ENCODE measurements around the gene INPP5A.
A peak's percentile ranks its signal among the peaks of the same experiment; 100 is the strongest.

Gene INPP5A

GRCh38 chr10:132681858-132682755 lies 144.5 kb downstream of the INPP5A start:
- DNase-seq = no peak

- DNase-seq = peak; percentile 49
These were observed 146.7 kb downstream of the INPP5A start for GRCh38 chr10:132684164-132684891.

- peak; percentile 19 for DNase-seq
These were observed 147.7 kb downstream of the INPP5A start for GRCh38 chr10:132685101-132685891.

GRCh38 chr10:132685921-132686680 lies 148.5 kb downstream of the INPP5A start:
- no peak for DNase-seq

- no peak for DNase-seq
These were observed 149.8 kb downstream of the INPP5A start for GRCh38 chr10:132687181-132687892.

- no peak for DNase-seq
These were observed 150.4 kb downstream of the INPP5A start for GRCh38 chr10:132687893-132688579.

- no peak for DNase-seq
These were observed 151.2 kb downstream of the INPP5A start for GRCh38 chr10:132688580-132689420.

GRCh38 chr10:132689721-132690360 lies 152.3 kb downstream of the INPP5A start:
- no peak for DNase-seq

GRCh38 chr10:132690401-132690800 lies 152.8 kb downstream of the INPP5A start:
- DNase-seq = no peak

- no peak for DNase-seq
These were observed 153.4 kb downstream of the INPP5A start for GRCh38 chr10:132690821-132691610.

GRCh38 chr10:132691711-132692153 lies 154.1 kb downstream of the INPP5A start:
- no peak for DNase-seq

- no peak for DNase-seq
These were observed 154.7 kb downstream of the INPP5A start for GRCh38 chr10:132692311-132692710.

GRCh38 chr10:132693676-132694075 lies 156.1 kb downstream of the INPP5A start:
- DNase-seq = no peak

GRCh38 chr10:132696204-132696603 lies 158.6 kb downstream of the INPP5A start:
- no peak for DNase-seq

GRCh38 chr10:132696728-132697577 lies 159.4 kb downstream of the INPP5A start:
- no peak for DNase-seq

- DNase-seq = no peak
These were observed 160.1 kb downstream of the INPP5A start for GRCh38 chr10:132697578-132698200.

GRCh38 chr10:132698211-132698751 lies 160.7 kb downstream of the INPP5A start:
- DNase-seq = no peak

Measured in fibroblast of skin of right biceps (primary cell).